Astrocyte (in vitro differentiated cells and primary cell): ENCODE measurements around the gene VAC14. TPM values are rescaled to one million over a fixed set of nuclear protein-coding genes. Genes with fewer than 3 reads are reported as not detected.

Experiments
- DNase-seq: peaks from one replicate; pipeline ENCODE4 v3.0.0-alpha.2; 2010; ENCODE audit warnings: low read depth
- FAIRE-seq: peaks from 2 replicates; lab custom pipeline; 2011; peaks lifted over from hg19 to GRCh38; lab: Jason Lieb, UNC
- H2AFZ ChIP-seq: 2 replicates; pipeline ENCODE4 v1.6.0; 2012; ENCODE audit warnings: low read depth, low read length, inconsistent platforms
- H3K27ac ChIP-seq: 2 replicates; pipeline ENCODE4 v1.5.1; 2011; ENCODE audit warnings: low read depth, low read length, inconsistent platforms
- H3K27me3 ChIP-seq: 2 replicates; pipeline ENCODE4 v1.6.0; 2011; ENCODE audit warnings: low read length, inconsistent platforms; ENCODE audit not compliant: insufficient read depth
- H3K36me3 ChIP-seq: 2 replicates; pipeline ENCODE4 v1.5.1; 2011; ENCODE audit warnings: low read length, inconsistent platforms; ENCODE audit not compliant: insufficient read depth
- H3K4me1 ChIP-seq: 2 replicates; pipeline ENCODE4 v1.5.1; 2011; ENCODE audit warnings: low read length, inconsistent platforms; ENCODE audit not compliant: insufficient read depth
- H3K4me2 ChIP-seq: 2 replicates; pipeline ENCODE4 v1.6.0; 2012; ENCODE audit warnings: low read length, inconsistent platforms
- H3K4me3 ChIP-seq: 2 replicates; pipeline ENCODE4 v1.5.1; 2011; ENCODE audit warnings: low read depth, mild to moderate bottlenecking, low read length, inconsistent platforms; ENCODE audit not compliant: insufficient read depth
- H3K79me2 ChIP-seq: 2 replicates; pipeline ENCODE4 v1.6.0; 2012; ENCODE audit warnings: mild to moderate bottlenecking, low read length, inconsistent platforms; ENCODE audit not compliant: insufficient read depth
- H3K9ac ChIP-seq: 2 replicates; pipeline ENCODE4 v1.6.0; 2012; ENCODE audit warnings: mild to moderate bottlenecking, low read length, inconsistent platforms
- H3K9me3 ChIP-seq: 2 replicates; pipeline ENCODE4 v1.5.1; 2012; ENCODE audit warnings: low read depth, mild to moderate bottlenecking, low read length, inconsistent platforms; ENCODE audit not compliant: insufficient read depth
- H4K20me1 ChIP-seq: 2 replicates; pipeline ENCODE4 v1.6.0; 2012; ENCODE audit warnings: low read length, inconsistent platforms; ENCODE audit not compliant: insufficient read depth
- H3K27ac Mint-ChIP-seq: one replicate; pipeline ENCODE4 v1.8.0; 2021; ENCODE audit warnings: mild to moderate bottlenecking, mixed read lengths; ENCODE audit not compliant: unreplicated experiment
- H3K27me3 Mint-ChIP-seq: one replicate; pipeline ENCODE4 v1.8.0; 2021; ENCODE audit warnings: low read depth, mixed read lengths; ENCODE audit not compliant: unreplicated experiment
- H3K36me3 Mint-ChIP-seq: one replicate; pipeline ENCODE4 v1.8.0; 2021; ENCODE audit warnings: low read depth, mixed read lengths; ENCODE audit not compliant: unreplicated experiment
- H3K4me1 Mint-ChIP-seq: one replicate; pipeline ENCODE4 v1.8.0; 2021; ENCODE audit warnings: low read depth, mixed read lengths; ENCODE audit not compliant: unreplicated experiment
- H3K4me3 Mint-ChIP-seq: one replicate; pipeline ENCODE4 v1.8.0; 2021; ENCODE audit warnings: mild to moderate bottlenecking, moderate library complexity, mixed read lengths; ENCODE audit not compliant: unreplicated experiment
- H3K9me3 Mint-ChIP-seq: one replicate; pipeline ENCODE4 v1.8.0; 2021; ENCODE audit warnings: mild to moderate bottlenecking, mixed read lengths; ENCODE audit not compliant: unreplicated experiment
- EZH2 ChIP-seq: IDR thresholded peaks from 2 replicates; pipeline ENCODE4 v1.6.1; 2012; ENCODE audit warnings: mild to moderate bottlenecking, low read length, inconsistent platforms; ENCODE audit not compliant: insufficient read depth
- total RNA-seq: library from RNA; stranded (reverse); gene quantifications from 2 replicates; pipeline ENCODE4 v1.2.1, GENCODE V29; 2021
- TF ChIP-seq, protein P1 (sequence below): IDR thresholded peaks from 2 replicates; pipeline ENCODE4 v1.5.1; 2011; ENCODE audit warnings: low read depth, mild to moderate bottlenecking, inconsistent platforms, low read length, moderate library complexity; ENCODE audit not compliant: insufficient read depth

VAC14 gene
- total RNA-seq, 1 donor from 2014 or later = 27.8 TPM

DNA sequence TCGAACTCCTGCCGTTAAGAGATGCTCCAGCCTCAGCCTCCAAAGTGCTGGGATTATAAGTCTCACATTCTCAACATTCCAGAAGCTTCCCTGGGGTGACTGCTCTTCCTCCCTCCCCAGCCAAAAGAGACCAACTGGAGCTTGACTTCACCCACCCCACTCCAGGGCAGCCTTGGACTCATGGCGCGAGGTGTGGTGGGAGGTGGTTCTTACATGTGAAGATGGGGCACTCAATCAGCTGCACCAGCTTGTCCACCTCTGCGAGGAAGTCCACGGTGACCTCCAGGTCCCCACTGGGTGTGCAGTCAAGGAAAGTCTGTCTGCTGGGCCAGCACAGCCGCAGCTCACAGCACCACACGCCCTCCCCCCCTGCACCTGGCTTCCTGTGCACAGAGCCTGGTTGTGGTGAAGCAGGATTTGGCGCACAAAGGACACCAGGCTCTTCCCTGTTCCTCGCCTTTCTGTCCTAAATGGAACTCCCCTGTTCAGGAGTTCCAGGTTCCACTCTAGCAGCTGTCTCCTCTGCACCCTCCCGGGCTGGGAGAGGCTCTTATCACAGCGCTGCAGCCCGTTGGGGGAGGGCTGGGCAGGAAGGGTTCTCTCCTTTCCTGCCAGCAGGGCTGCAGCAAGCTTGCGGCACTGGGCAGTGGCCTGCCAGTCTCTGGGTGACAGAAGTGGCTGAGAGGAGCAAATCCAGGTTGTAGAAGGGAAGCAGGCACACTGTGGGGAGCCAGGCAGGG, 105.5 kb downstream of the VAC14 start:
- no peaks in the 10 kb centered on the region for H4K20me1 ChIP-seq
- H3K4me1 Mint-ChIP-seq = peaks cover 25% of the 10 kb centered on the region
- no peak overlapping the region for H2AFZ ChIP-seq

DNA sequence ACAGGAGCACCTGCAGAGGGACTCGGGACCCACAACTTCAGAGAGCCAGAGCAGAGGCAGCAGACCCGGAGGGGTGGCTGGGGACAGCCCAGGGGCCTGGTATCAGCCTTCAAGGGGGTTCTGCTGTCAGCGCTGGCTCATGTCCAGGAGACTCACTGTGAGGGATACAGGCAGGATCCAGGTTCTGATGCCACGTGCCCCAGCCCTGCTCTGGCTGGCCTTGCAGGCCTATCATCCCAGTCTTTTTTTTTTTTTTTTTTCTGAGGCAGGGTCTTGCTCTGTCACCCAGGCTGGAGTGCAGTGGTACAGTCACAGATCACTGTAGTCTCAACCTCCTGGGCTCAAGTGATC, 106.1 kb downstream of the VAC14 start:
- Histone ChIP-seq H3K4me1 (peaks cover 45% of the 10 kb centered on the region), H3K4me3 (no peak overlapping the region), H3K36me3 (no peaks in the 10 kb centered on the region), H3K9me3 (no peaks in the 10 kb centered on the region), H3K9ac (no peak overlapping the region), H3K27ac (no peak overlapping the region), H3K79me2 (no peaks in the 10 kb centered on the region), H2AFZ (no peak overlapping the region), H3K27me3 (no peaks in the 10 kb centered on the region), H3K4me2 (no peak overlapping the region), H4K20me1 (no peaks in the 10 kb centered on the region)
- FAIRE-seq = no peak
- DNase-seq = no peak
- H3K4me1 Mint-ChIP-seq = peaks cover 20% of the 10 kb centered on the region
- H3K4me3 Mint-ChIP-seq = no peak overlapping the region
- TF ChIP-seq, protein P1, sequence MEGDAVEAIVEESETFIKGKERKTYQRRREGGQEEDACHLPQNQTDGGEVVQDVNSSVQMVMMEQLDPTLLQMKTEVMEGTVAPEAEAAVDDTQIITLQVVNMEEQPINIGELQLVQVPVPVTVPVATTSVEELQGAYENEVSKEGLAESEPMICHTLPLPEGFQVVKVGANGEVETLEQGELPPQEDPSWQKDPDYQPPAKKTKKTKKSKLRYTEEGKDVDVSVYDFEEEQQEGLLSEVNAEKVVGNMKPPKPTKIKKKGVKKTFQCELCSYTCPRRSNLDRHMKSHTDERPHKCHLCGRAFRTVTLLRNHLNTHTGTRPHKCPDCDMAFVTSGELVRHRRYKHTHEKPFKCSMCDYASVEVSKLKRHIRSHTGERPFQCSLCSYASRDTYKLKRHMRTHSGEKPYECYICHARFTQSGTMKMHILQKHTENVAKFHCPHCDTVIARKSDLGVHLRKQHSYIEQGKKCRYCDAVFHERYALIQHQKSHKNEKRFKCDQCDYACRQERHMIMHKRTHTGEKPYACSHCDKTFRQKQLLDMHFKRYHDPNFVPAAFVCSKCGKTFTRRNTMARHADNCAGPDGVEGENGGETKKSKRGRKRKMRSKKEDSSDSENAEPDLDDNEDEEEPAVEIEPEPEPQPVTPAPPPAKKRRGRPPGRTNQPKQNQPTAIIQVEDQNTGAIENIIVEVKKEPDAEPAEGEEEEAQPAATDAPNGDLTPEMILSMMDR = no peak
- TF ChIP-seq EZH2 = no peak
- no peaks in the 10 kb centered on the region for H3K27me3 Mint-ChIP-seq
- peaks cover 5% of the 10 kb centered on the region for H3K9me3 Mint-ChIP-seq
- H3K27ac Mint-ChIP-seq = no peak overlapping the region
- peaks cover 11% of the 10 kb centered on the region for H3K36me3 Mint-ChIP-seq

More for the DNA sequence above, 105.5 kb downstream of the VAC14 start:
- no peak for TF ChIP-seq EZH2
- TF ChIP-seq, protein P1 = no peak
- Histone ChIP-seq H3K36me3 (no peaks in the 10 kb centered on the region), H3K27ac (no peak overlapping the region), H3K4me1 (peaks cover 45% of the 10 kb centered on the region), H3K9me3 (no peaks in the 10 kb centered on the region), H3K79me2 (no peaks in the 10 kb centered on the region), H3K9ac (no peak overlapping the region), H3K4me2 (no peak overlapping the region), H3K4me3 (no peak overlapping the region), H3K27me3 (no peaks in the 10 kb centered on the region)
- Mint-ChIP-seq H3K36me3 (peaks cover 11% of the 10 kb centered on the region), H3K9me3 (peaks cover 5% of the 10 kb centered on the region), H3K27ac (peak overlapping the region; percentile 29), H3K4me3 (no peak overlapping the region), H3K27me3 (no peaks in the 10 kb centered on the region)
- peak; percentile 20 for DNase-seq
- FAIRE-seq = no peak
